Measurements from ENCODE around the gene LRRC37A3. TPM values are rescaled to one million over a fixed set of nuclear protein-coding genes. Genes with fewer than 3 reads are reported as not detected.
A peak's percentile ranks its signal among the peaks of the same experiment; 100 is the strongest.
"Not testable (repeated sequence)": the region's sequence is repeated elsewhere in the genome, so short reads cannot be mapped to it uniquely, and the experiment has no call there.

The LRRC37A3 gene
- total RNA-seq: 12.2 and 20.3 TPM in 2 replicates

- TF ChIP-seq CTCF (IDR thresholded peaks at IDR 0.05; ENCODE audit: insufficient read depth, low read depth, low read length): peak; percentile 80
- DNase-seq (ENCODE audit: low read depth): peak; percentile 95
- H3K4me3 ChIP-seq (ENCODE audit: low read depth, low read length): peak within 1 kb of the TSS; percentile 72
These were observed at the start of gene LRRC37A3 for GRCh38 chr17:64919289-64920025. Gene LRRC37A3, minus strand, starts transcription at chr17:64919478. Its CDS starts 22,221 bp downstream, at chr17:64897257.

- DNase-seq (ENCODE audit: low read depth): peak; percentile 62
- peak; percentile 38 for TF ChIP-seq CTCF (IDR thresholded peaks at IDR 0.05; ENCODE audit: insufficient read depth, low read depth, low read length)
- peak overlapping the region; percentile 14 for H3K4me3 ChIP-seq (ENCODE audit: low read depth, low read length)
These were observed 46.6 kb upstream of the LRRC37A3 start for GRCh38 chr17:64965873-64966287.

GRCh38 chr17:64965256-64965872 lies 46.1 kb upstream of the LRRC37A3 start:
- H3K4me3 ChIP-seq (ENCODE audit: low read depth, low read length): peak overlapping the region; percentile 14
- DNase-seq (ENCODE audit: low read depth): not testable (repeated sequence)

GRCh38 chr17:64964796-64965195 lies 45.5 kb upstream of the LRRC37A3 start:
- DNase-seq (ENCODE audit: low read depth): no peak
- TF ChIP-seq CTCF (IDR thresholded peaks at IDR 0.05; ENCODE audit: insufficient read depth, low read depth, low read length): no peak
- H3K4me3 ChIP-seq (ENCODE audit: low read depth, low read length): no peak overlapping the region

- DNase-seq (ENCODE audit: low read depth); H3K4me3 ChIP-seq (ENCODE audit: low read depth, low read length): not testable (repeated sequence)
These were observed 44.5 kb upstream of the LRRC37A3 start for GRCh38 chr17:64963814-64964213.

- not testable (repeated sequence) for H3K4me3 ChIP-seq (ENCODE audit: low read depth, low read length)
- DNase-seq (ENCODE audit: low read depth): peak; percentile 77
- peak; percentile 62 for TF ChIP-seq CTCF (IDR thresholded peaks at IDR 0.05; ENCODE audit: insufficient read depth, low read depth, low read length)
These were observed 42.5 kb upstream of the LRRC37A3 start for GRCh38 chr17:64961563-64962378.

GRCh38 chr17:64951877-64952276 lies 32.6 kb upstream of the LRRC37A3 start:
- DNase-seq (ENCODE audit: low read depth): no peak
- TF ChIP-seq CTCF (IDR thresholded peaks at IDR 0.05; ENCODE audit: insufficient read depth, low read depth, low read length): no peak
- no peak overlapping the region for H3K4me3 ChIP-seq (ENCODE audit: low read depth, low read length)

Measured in fibroblast of villous mesenchyme (primary cell).